Endothelial cell of umbilical vein (primary cell): ENCODE data around the gene RGS17. TPM values are rescaled to one million over a fixed set of nuclear protein-coding genes. Genes with fewer than 3 reads are reported as not detected.
"Not testable (repeated sequence)": the region's sequence is repeated elsewhere in the genome, so short reads cannot be mapped to it uniquely, and the experiment has no call there.

Experiments used
- BruUV-seq: library from RNA; stranded (reverse); fragments of 400-500 nt; replicated peaks from 2 replicates; lab custom pipeline; 2021; lab: Mats Ljungman, UMichigan
- CTCF ChIA-PET: fragments of 300-600, 350-600 bp; sonication (Branson Sonifier 250); formaldehyde crosslinking; loops from one replicate; lab custom pipeline; 2021; ENCODE audit warnings: antibody characterized with exemption, inconsistent platforms; lab: Charles Lee
- POLR2A ChIA-PET: fragments of 300-600, 350-600 bp; sonication (Branson Sonifier 250); formaldehyde crosslinking; loops from one replicate; lab custom pipeline; 2021; ENCODE audit warnings: antibody characterized with exemption, inconsistent platforms; lab: Charles Lee
- DNase-seq: peaks from one replicate; pipeline ENCODE4 v3.0.0-alpha.2; 2011; ENCODE audit warnings: low read depth, low spot score
- FAIRE-seq: peaks from 2 replicates; lab custom pipeline; 2011; peaks lifted over from hg19 to GRCh38; lab: Jason Lieb, UNC
- H2AFZ ChIP-seq: 2 replicates; pipeline ENCODE4 v1.6.0; 2012; ENCODE audit warnings: low read depth, low read length, control low read depth, inconsistent platforms
- H3K27ac ChIP-seq: 2 replicates; pipeline ENCODE4 v1.5.1; 2011; ENCODE audit warnings: low read depth, mild to moderate bottlenecking, control low read depth, low read length, moderate library complexity; ENCODE audit not compliant: insufficient read depth
- H3K27me3 ChIP-seq, 2 experiments: 2 replicates each; pipeline versions ENCODE4 v1.6.0 to v1.6.1; 2011; ENCODE audit warnings: low read length in 2 of 2, mixed read lengths in 1 of 2; ENCODE audit not compliant: control insufficient read depth in 2 of 2, insufficient read depth in 2 of 2
- H3K36me3 ChIP-seq, 2 experiments: 2 replicates in 1 of 2; 3 replicates in 1 of 2; pipeline ENCODE4 v1.5.1; 2011; ENCODE audit warnings: low read length in 2 of 2, mild to moderate bottlenecking in 1 of 2, moderate library complexity in 1 of 2; ENCODE audit not compliant: control insufficient read depth in 2 of 2, insufficient read depth in 2 of 2; ENCODE audit errors: extremely low read depth in 1 of 2
- H3K4me1 ChIP-seq: 3 replicates; pipeline ENCODE4 v1.5.1; 2011; ENCODE audit warnings: mild to moderate bottlenecking, low read length; ENCODE audit not compliant: control insufficient read depth, insufficient read depth; ENCODE audit errors: extremely low read depth
- H3K4me2 ChIP-seq: 2 replicates; pipeline ENCODE4 v1.6.1; 2011; ENCODE audit warnings: low read length, control low read depth, mixed read lengths; ENCODE audit not compliant: insufficient read depth
- H3K4me3 ChIP-seq, 3 experiments: fragments of 200-600 bp in 1 of 3; sonication (generic), shearing (Covaris generic) in 1 of 3; replicated peaks in 1 of 3; 2 replicates each; pipeline ENCODE4 v1.5.1; 2011 to 2016; ENCODE audit warnings: control low read depth in 3 of 3, low read length in 3 of 3, mild to moderate bottlenecking in 2 of 3, inconsistent platforms in 1 of 3, low read depth in 1 of 3, moderate library complexity in 1 of 3; ENCODE audit not compliant: insufficient read depth in 1 of 3
- H3K79me2 ChIP-seq: 2 replicates; pipeline ENCODE4 v1.6.0; 2012; ENCODE audit warnings: low read length, inconsistent platforms; ENCODE audit not compliant: control insufficient read depth, insufficient read depth
- H3K9ac ChIP-seq: replicated peaks from 2 replicates; pipeline ENCODE3; 2011; ENCODE audit warnings: low read length, control low read depth; ENCODE audit not compliant: insufficient read depth; ENCODE audit errors: extremely low read depth
- H3K9me1 ChIP-seq: replicated peaks from 3 replicates; pipeline ENCODE4 v1.6.0; 2011; ENCODE audit warnings: mild to moderate bottlenecking, low read length; ENCODE audit not compliant: control insufficient read depth, insufficient read depth; ENCODE audit errors: extremely low read depth
- H3K9me3 ChIP-seq: replicated peaks from 2 replicates; pipeline ENCODE4 v1.5.1; 2012; ENCODE audit warnings: low read length, inconsistent platforms; ENCODE audit not compliant: control insufficient read depth, insufficient read depth
- H4K20me1 ChIP-seq: replicated peaks from 2 replicates; pipeline ENCODE3; 2011; ENCODE audit warnings: mild to moderate bottlenecking, low read length; ENCODE audit not compliant: control insufficient read depth, insufficient read depth; ENCODE audit errors: extremely low read depth
- EZH2 ChIP-seq: IDR thresholded peaks from 2 replicates; pipeline ENCODE4 v1.6.1; 2012; ENCODE audit warnings: borderline replicate concordance, low read depth, mild to moderate bottlenecking, moderate library complexity, low read length, inconsistent platforms; ENCODE audit not compliant: severe bottlenecking
- FOS ChIP-seq: IDR thresholded peaks from 2 replicates; pipeline ENCODE4 v1.6.1; 2011; ENCODE audit warnings: mild to moderate bottlenecking, low read length, moderate library complexity, borderline replicate concordance; ENCODE audit not compliant: insufficient read depth
- GATA2 ChIP-seq: IDR thresholded peaks from 2 replicates; pipeline ENCODE4 v1.7.0; 2011; ENCODE audit warnings: low read depth, mild to moderate bottlenecking, moderate library complexity, mixed read lengths, low read length; ENCODE audit not compliant: insufficient read length, insufficient read depth
- JUN ChIP-seq: IDR thresholded peaks from 2 replicates; pipeline ENCODE4 v1.6.1; 2011; ENCODE audit warnings: borderline replicate concordance, low read depth; ENCODE audit not compliant: insufficient read length, insufficient read depth
- MYC ChIP-seq: IDR thresholded peaks from one replicate; pipeline ENCODE4 v1.6.1; 2011; ENCODE audit warnings: mild to moderate bottlenecking, low read depth, low read length
- POLR2AphosphoS5 ChIP-seq: IDR thresholded peaks from 2 replicates; pipeline ENCODE4 v1.6.1; 2012; ENCODE audit warnings: low read depth, mild to moderate bottlenecking, control low read depth, low read length, moderate library complexity; ENCODE audit not compliant: insufficient read depth
- dilution Hi-C: fragments of 300-500 bp; cut with MboI; formaldehyde crosslinking; loops from one replicate; pipeline ENCODE4 v1.15.0; 2019; ENCODE audit warnings: low sequenced_read_pairs; ENCODE audit not compliant: extremely low pct_ligation_motif_present
- intact Hi-C: fragments of 100-400 bp; cut with micrococcal nuclease; formaldehyde crosslinking; loops from one replicate; pipeline ENCODE4 v1.10.0; 2022
- polyA plus RNA-seq, 4 experiments: library from polyadenylated mRNA; depleted of rRNA in 3 of 4; stranded (reverse) in 3 of 4; unstranded in 1 of 4; fragments of >200 nt; gene quantifications; 2 replicates each; pipeline versions ENCODE4 v1.2.1 to v1.2.3, GENCODE V29; 2011 to 2012; ENCODE audit warnings: missing spikeins in 1 of 4
- total RNA-seq: library from RNA; stranded (reverse); gene quantifications from 2 replicates; pipeline ENCODE4 v1.2.3, GENCODE V29; 2021
- TF ChIP-seq, protein P1 (sequence below): IDR thresholded peaks from 2 replicates; pipeline ENCODE4 v1.6.1; 2011; ENCODE audit not compliant: insufficient read depth, insufficient read length
- TF ChIP-seq, protein P2 (sequence below), 2 donors: IDR thresholded peaks; 1 replicate in 1 of 2; 2 replicates in 1 of 2; pipeline ENCODE4 v1.5.1; 2011; ENCODE audit warnings: low read length in 2 of 2, mild to moderate bottlenecking in 2 of 2, moderate library complexity in 2 of 2, control low read depth in 1 of 2, inconsistent platforms in 1 of 2, low read depth in 1 of 2; ENCODE audit not compliant: insufficient read depth in 1 of 2; ENCODE audit errors: extremely low read depth in 1 of 2

The RGS17 gene
- total and polyA plus RNA-seq, 2 donors (not counting 3 experiments of a cell fraction or from before 2014, with no cell fraction given), result 0.40 to 1.1 TPM

GRCh38 chr6:152986978-152987377 lies 144.1 kb downstream of the RGS17 start:
- ChIA-PET POLR2A (no interaction called here), CTCF (interaction anchor here (0.6 kb wide), 1 partner anchor 9 kb away, joined by 4 read pairs; no protein-coding TSS in a partner anchor)
- no peak overlapping the region for H3K4me3 ChIP-seq
- no peaks in the 10 kb centered on the region for H3K27me3 ChIP-seq
- H4K20me1 ChIP-seq, result no peaks in the 10 kb centered on the region
- peaks cover 35% of the 10 kb centered on the region for H3K79me2 ChIP-seq
- TF ChIP-seq MYC (no peak), POLR2AphosphoS5 (no peak), EZH2 (no peak), JUN (no peak), GATA2 (no peak), FOS (no peak)
- TF ChIP-seq, protein P1, sequence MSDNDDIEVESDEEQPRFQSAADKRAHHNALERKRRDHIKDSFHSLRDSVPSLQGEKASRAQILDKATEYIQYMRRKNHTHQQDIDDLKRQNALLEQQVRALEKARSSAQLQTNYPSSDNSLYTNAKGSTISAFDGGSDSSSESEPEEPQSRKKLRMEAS, result no peak
- TF ChIP-seq, protein P2, sequence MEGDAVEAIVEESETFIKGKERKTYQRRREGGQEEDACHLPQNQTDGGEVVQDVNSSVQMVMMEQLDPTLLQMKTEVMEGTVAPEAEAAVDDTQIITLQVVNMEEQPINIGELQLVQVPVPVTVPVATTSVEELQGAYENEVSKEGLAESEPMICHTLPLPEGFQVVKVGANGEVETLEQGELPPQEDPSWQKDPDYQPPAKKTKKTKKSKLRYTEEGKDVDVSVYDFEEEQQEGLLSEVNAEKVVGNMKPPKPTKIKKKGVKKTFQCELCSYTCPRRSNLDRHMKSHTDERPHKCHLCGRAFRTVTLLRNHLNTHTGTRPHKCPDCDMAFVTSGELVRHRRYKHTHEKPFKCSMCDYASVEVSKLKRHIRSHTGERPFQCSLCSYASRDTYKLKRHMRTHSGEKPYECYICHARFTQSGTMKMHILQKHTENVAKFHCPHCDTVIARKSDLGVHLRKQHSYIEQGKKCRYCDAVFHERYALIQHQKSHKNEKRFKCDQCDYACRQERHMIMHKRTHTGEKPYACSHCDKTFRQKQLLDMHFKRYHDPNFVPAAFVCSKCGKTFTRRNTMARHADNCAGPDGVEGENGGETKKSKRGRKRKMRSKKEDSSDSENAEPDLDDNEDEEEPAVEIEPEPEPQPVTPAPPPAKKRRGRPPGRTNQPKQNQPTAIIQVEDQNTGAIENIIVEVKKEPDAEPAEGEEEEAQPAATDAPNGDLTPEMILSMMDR (IDR thresholded peaks at IDR 0.05; ENCODE audit: extremely low read depth in 1 of 2, insufficient read depth in 1 of 2, low read depth in 1 of 2, low read length in 2 of 2), result no peak
- H3K4me1 ChIP-seq, result peaks cover 11% of the 10 kb centered on the region
- no peak overlapping the region for H3K27ac ChIP-seq
- H3K36me3 ChIP-seq, result peaks cover under 1 to 3% of the 10 kb centered on the region in 2 experiments
- H2AFZ ChIP-seq, result no peak overlapping the region
- no peak overlapping the region for H3K4me2 ChIP-seq
- H3K9me1 ChIP-seq, result no peaks in the 10 kb centered on the region
- no TSS peak for BruUV-seq
- no peak overlapping the region for H3K9ac ChIP-seq
- no peak for DNase-seq
- H3K9me3 ChIP-seq, result no peaks in the 10 kb centered on the region
- no peak for FAIRE-seq
- intact Hi-C loops, result no loop called here
- dilution Hi-C loops, result no loop called here

- DNase-seq, FAIRE-seq, intact Hi-C loops, H3K27me3 ChIP-seq, H3K36me3 ChIP-seq, H3K9me3 ChIP-seq, dilution Hi-C loops, H3K9ac ChIP-seq, H3K9me1 ChIP-seq, POLR2A ChIA-PET, BruUV-seq, H2AFZ ChIP-seq, H3K27ac ChIP-seq, H4K20me1 ChIP-seq, H3K4me3 ChIP-seq: not testable (repeated sequence)
- H3K79me2 ChIP-seq, result peaks cover 46% of the 10 kb centered on the region
- H3K4me1 ChIP-seq, result peaks cover 21% of the 10 kb centered on the region
- H3K4me2 ChIP-seq, result peak overlapping the region; percentile 95
- CTCF ChIA-PET, result interaction anchor here (0.9 kb wide), 1 partner anchor 15 kb away, joined by 3 read pairs; no protein-coding TSS in a partner anchor
These were observed 145.8 kb downstream of the RGS17 start for GRCh38 chr6:152985300-152985699.
